WTC11 (cell line): ENCODE data around the gene KERA. TPM values are rescaled to one million over a fixed set of nuclear protein-coding genes. Genes with fewer than 3 reads are reported as not detected.

Source experiments
- ATAC-seq: fragments of 200-7000 bp; cut with Tn5 transposase; 2 replicates; pipeline ENCODE4 v1.10.0; 2021; ENCODE audit warnings: mild to moderate bottlenecking, moderate library complexity
- CTCF ChIA-PET: fragments of 300-600 bp; sonication (Branson Sonifier 250); formaldehyde crosslinking; loops from one replicate; lab custom pipeline; 2021; ENCODE audit warnings: antibody characterized with exemption; lab: Charles Lee
- POLR2A ChIA-PET: fragments of 350-600 bp; sonication (Branson Sonifier 250); formaldehyde crosslinking; loops from one replicate; lab custom pipeline; 2021; ENCODE audit warnings: antibody characterized with exemption; lab: Charles Lee
- DNase-seq: peaks from one replicate; pipeline ENCODE4 v3.0.0; 2021; ENCODE audit warnings: low spot score
- H3K27ac Mint-ChIP-seq: 2 replicates; pipeline ENCODE4 v1.8.0; 2021; ENCODE audit warnings: mixed read lengths
- H3K27me3 Mint-ChIP-seq: 2 replicates; pipeline ENCODE4 v1.8.0; 2021; ENCODE audit warnings: low read depth, mild to moderate bottlenecking, moderate library complexity, mixed read lengths
- H3K36me3 Mint-ChIP-seq: 2 replicates; pipeline ENCODE4 v1.8.0; 2021; ENCODE audit warnings: mixed read lengths
- H3K4me1 Mint-ChIP-seq: 2 replicates; pipeline ENCODE4 v1.8.0; 2022; ENCODE audit warnings: mixed read lengths
- H3K4me3 Mint-ChIP-seq: 2 replicates; pipeline ENCODE4 v1.8.0; 2021; ENCODE audit warnings: mild to moderate bottlenecking, moderate library complexity, mixed read lengths
- H3K9me3 Mint-ChIP-seq: 2 replicates; pipeline ENCODE4 v1.8.0; 2021; ENCODE audit warnings: mixed read lengths
- ATF2 ChIP-seq: sonication (generic); formaldehyde crosslinking; IDR thresholded peaks from 2 replicates; pipeline ENCODE4 v1.8.1; 2022; ENCODE audit warnings: low read depth, missing genetic modification reagents, borderline replicate concordance
- GABPB1 ChIP-seq: sonication (generic); formaldehyde crosslinking; IDR thresholded peaks from 2 replicates; pipeline ENCODE4 v1.8.1; 2023; ENCODE audit warnings: mild to moderate bottlenecking, missing genetic modification reagents
- IRF2 ChIP-seq: sonication (generic); formaldehyde crosslinking; IDR thresholded peaks from 2 replicates; pipeline ENCODE4 v1.8.0; 2022; ENCODE audit warnings: low read depth, missing genetic modification reagents, borderline replicate concordance
- NFYB ChIP-seq: sonication (generic); formaldehyde crosslinking; conservative IDR thresholded peaks from 2 replicates; pipeline ENCODE4 v1.8.0; 2022; ENCODE audit warnings: low read depth, missing genetic modification reagents
- NR2C2 ChIP-seq: sonication (generic); formaldehyde crosslinking; IDR thresholded peaks from 2 replicates; pipeline ENCODE4 v1.8.0; 2022; ENCODE audit warnings: mild to moderate bottlenecking, missing genetic modification reagents
- PRDM15 ChIP-seq: sonication (generic); formaldehyde crosslinking; IDR thresholded peaks from 2 replicates; pipeline ENCODE4 v1.8.0; 2022; ENCODE audit warnings: missing genetic modification reagents
- PREB ChIP-seq: sonication (generic); formaldehyde crosslinking; IDR thresholded peaks from 2 replicates; pipeline ENCODE4 v1.8.1; 2022; ENCODE audit warnings: mild to moderate bottlenecking, missing genetic modification reagents, moderate library complexity, borderline replicate concordance
- RELA ChIP-seq: sonication (generic); formaldehyde crosslinking; IDR thresholded peaks from 2 replicates; pipeline ENCODE4 v1.8.1; 2022; ENCODE audit warnings: missing genetic modification reagents, mild to moderate bottlenecking, borderline replicate concordance
- RORB ChIP-seq: fragments of 250-450 bp; sonication (Bioruptor Pico); IDR thresholded peaks from 2 replicates; pipeline ENCODE4 v1.9.0; 2021; ENCODE audit warnings: mild to moderate bottlenecking
- ZNF121 ChIP-seq: sonication (generic); formaldehyde crosslinking; IDR thresholded peaks from 2 replicates; pipeline ENCODE4 v1.8.0; 2023; ENCODE audit warnings: missing genetic modification reagents
- ZNF232 ChIP-seq: sonication (generic); formaldehyde crosslinking; IDR thresholded peaks from 2 replicates; pipeline ENCODE4 v1.8.0; 2022; ENCODE audit warnings: mild to moderate bottlenecking, missing genetic modification reagents
- ZNF396 ChIP-seq: fragments of 250-450 bp; sonication (Bioruptor Pico); IDR thresholded peaks from 2 replicates; pipeline ENCODE4 v1.8.0; 2021; ENCODE audit warnings: mild to moderate bottlenecking, moderate library complexity, borderline replicate concordance
- ZNF512 ChIP-seq: sonication (generic); formaldehyde crosslinking; IDR thresholded peaks from 2 replicates; pipeline ENCODE4 v1.8.1; 2022; ENCODE audit warnings: missing genetic modification reagents, borderline replicate concordance
- total RNA-seq: library from RNA; stranded (reverse); gene quantifications from 3 replicates; pipeline ENCODE4 v1.2.3, GENCODE V29; 2021

The KERA gene
- total RNA-seq, 1 experiment from 2014 or later, result not detected

GRCh38 chr12:91074154-91074709, 16.4 kb upstream of the KERA start:
- CTCF ChIA-PET, result no interaction called here
- POLR2A ChIA-PET, result no interaction called here
- Mint-ChIP-seq H3K4me1 (peaks cover 12% of the 10 kb centered on the region), H3K9me3 (no peaks in the 10 kb centered on the region), H3K27ac (no peak overlapping the region), H3K36me3 (no peaks in the 10 kb centered on the region), H3K27me3 (peaks cover 6% of the 10 kb centered on the region; the same call in 1 of the 2 replicates), H3K4me3 (no peak overlapping the region)
- no peak for DNase-seq
- no peak for TF ChIP-seq GABPB1
- no peak for ATAC-seq

GRCh38 chr12:91073426-91073825, 15.6 kb upstream of the KERA start:
- no peak for ATAC-seq
- Mint-ChIP-seq H3K27ac (no peak overlapping the region), H3K27me3 (peaks cover 6% of the 10 kb centered on the region; the same call in 1 of the 2 replicates), H3K4me3 (no peak overlapping the region), H3K36me3 (no peaks in the 10 kb centered on the region), H3K4me1 (peaks cover 5% of the 10 kb centered on the region), H3K9me3 (no peaks in the 10 kb centered on the region)
- CTCF ChIA-PET, result no interaction called here
- POLR2A ChIA-PET, result no interaction called here
- DNase-seq, result no peak
- TF ChIP-seq PREB (CRISPR knock-in tag) (no peak), PRDM15 (no peak)

GRCh38 chr12:91072931-91073330, 15.1 kb upstream of the KERA start:
- DNase-seq, result no peak
- no peaks in the 10 kb centered on the region for H3K36me3 Mint-ChIP-seq
- TF ChIP-seq NFYB (CRISPR knock-in tag) (no peak), ZNF232 (CRISPR knock-in tag) (no peak), ZNF121 (CRISPR knock-in tag) (no peak), RELA (CRISPR knock-in tag) (no peak), NR2C2 (CRISPR knock-in tag) (no peak), RORB (CRISPR knock-in tag) (no peak), ATF2 (CRISPR knock-in tag) (no peak), ZNF512 (CRISPR knock-in tag) (no peak), IRF2 (CRISPR knock-in tag) (no peak), ZNF396 (CRISPR knock-in tag) (no peak)
- TF ChIP-seq, all 79 proteins: peak for 0
- H3K27me3 Mint-ChIP-seq, result 0 out of 2 replicates have a peak, but pooled peaks cover 2% of the 10 kb centered on the region
- CTCF ChIA-PET, result no interaction called here
- H3K4me3 Mint-ChIP-seq, result no peak overlapping the region
- H3K4me1 Mint-ChIP-seq, result peaks cover under 1% of the 10 kb centered on the region
- H3K9me3 Mint-ChIP-seq, result no peaks in the 10 kb centered on the region
- H3K27ac Mint-ChIP-seq, result no peak overlapping the region
- POLR2A ChIA-PET, result no interaction called here
- ATAC-seq, result no peak
